Stimulated activated naive CD8-positive, alpha-beta T cell treated with anti-CD3 and anti-CD28 coated beads, Interleukin-15, Interleukin-2, amounts not matched to agents 100 ng/mL and 50 ng/mL, for 24 hours (primary cell): ENCODE measurements around the gene THSD4.

ENCODE experiments used
- H3K27ac Mint-ChIP-seq: one replicate; pipeline ENCODE4 v1.8.0; 2021; ENCODE audit warnings: mild to moderate bottlenecking, mixed read lengths
- H3K27me3 Mint-ChIP-seq: one replicate; pipeline ENCODE4 v1.8.0; 2021; ENCODE audit warnings: mixed read lengths
- H3K36me3 Mint-ChIP-seq: one replicate; pipeline ENCODE4 v1.8.0; 2021; ENCODE audit warnings: low read depth, mixed read lengths
- H3K4me1 Mint-ChIP-seq: one replicate; pipeline ENCODE4 v1.8.0; 2021; ENCODE audit warnings: low read depth, mixed read lengths
- H3K4me3 Mint-ChIP-seq: one replicate; pipeline ENCODE4 v1.8.0; 2021; ENCODE audit warnings: mild to moderate bottlenecking, mixed read lengths
- H3K9me3 Mint-ChIP-seq: one replicate; pipeline ENCODE4 v1.8.0; 2021; ENCODE audit warnings: mixed read lengths

THSD4 gene

GRCh38 chr15:71110405-71111180 lies 4.7 kb upstream of the THSD4 start:
- Mint-ChIP-seq H3K36me3 (no peaks in the 10 kb centered on the region), H3K4me1 (peaks cover 4% of the 10 kb centered on the region), H3K27me3 (peaks cover 21% of the 10 kb centered on the region), H3K27ac (no peak overlapping the region), H3K4me3 (no peak overlapping the region), H3K9me3 (no peaks in the 10 kb centered on the region)

- Mint-ChIP-seq H3K4me1 (peaks cover 5% of the 10 kb centered on the region), H3K36me3 (no peaks in the 10 kb centered on the region), H3K4me3 (no peak overlapping the region), H3K27ac (no peak overlapping the region), H3K27me3 (peaks cover 20% of the 10 kb centered on the region), H3K9me3 (no peaks in the 10 kb centered on the region)
Observed at GRCh38 chr15:71111181-71111565, 4.1 kb upstream of the THSD4 start.

- peaks cover 28% of the 10 kb centered on the region for H3K27me3 Mint-ChIP-seq
- no peaks in the 10 kb centered on the region for H3K9me3 Mint-ChIP-seq
- no peaks in the 10 kb centered on the region for H3K36me3 Mint-ChIP-seq
- no peak overlapping the region for H3K4me3 Mint-ChIP-seq
- no peak overlapping the region for H3K27ac Mint-ChIP-seq
- H3K4me1 Mint-ChIP-seq = peaks cover 10% of the 10 kb centered on the region
Observed at GRCh38 chr15:71111950-71112349, 3.3 kb upstream of the THSD4 start.

GRCh38 chr15:71112429-71112828 lies 2.8 kb upstream of the THSD4 start:
- no peak overlapping the region for H3K27ac Mint-ChIP-seq
- H3K4me1 Mint-ChIP-seq = peaks cover 6% of the 10 kb centered on the region
- H3K4me3 Mint-ChIP-seq = no peak overlapping the region
- no peaks in the 10 kb centered on the region for H3K36me3 Mint-ChIP-seq
- no peaks in the 10 kb centered on the region for H3K9me3 Mint-ChIP-seq
- H3K27me3 Mint-ChIP-seq = peaks cover 33% of the 10 kb centered on the region

- Mint-ChIP-seq H3K27me3 (peaks cover 49% of the 10 kb centered on the region), H3K4me3 (no peak overlapping the region), H3K9me3 (no peaks in the 10 kb centered on the region), H3K27ac (no peak overlapping the region), H3K4me1 (peaks cover 6% of the 10 kb centered on the region), H3K36me3 (no peaks in the 10 kb centered on the region)
Observed at GRCh38 chr15:71114066-71114680, 1.1 kb upstream of the THSD4 start.

- Mint-ChIP-seq H3K4me3 (peak overlapping the region; percentile 68), H3K27me3 (peaks cover 55% of the 10 kb centered on the region), H3K9me3 (no peaks in the 10 kb centered on the region)
Observed at GRCh38 chr15:71115567-71116351, 488 bp downstream of the THSD4 start.

GRCh38 chr15:71116366-71116765 lies 1.1 kb downstream of the THSD4 start:
- peaks cover 6% of the 10 kb centered on the region for H3K4me1 Mint-ChIP-seq
- H3K27ac Mint-ChIP-seq = no peak overlapping the region
- H3K9me3 Mint-ChIP-seq = no peaks in the 10 kb centered on the region
- H3K4me3 Mint-ChIP-seq = peak overlapping the region; percentile 42
- H3K27me3 Mint-ChIP-seq = peaks cover 57% of the 10 kb centered on the region
- H3K36me3 Mint-ChIP-seq = no peaks in the 10 kb centered on the region

More at GRCh38 chr15:71115567-71116351, 488 bp downstream of the THSD4 start:
- Mint-ChIP-seq H3K27ac (no peak overlapping the region), H3K36me3 (no peaks in the 10 kb centered on the region), H3K4me1 (peaks cover 6% of the 10 kb centered on the region)

GRCh38 chr15:71116942-71117341 lies 1.7 kb downstream of the THSD4 start:
- Mint-ChIP-seq H3K36me3 (no peaks in the 10 kb centered on the region), H3K9me3 (no peaks in the 10 kb centered on the region), H3K27me3 (peaks cover 60% of the 10 kb centered on the region), H3K27ac (no peak overlapping the region), H3K4me3 (no peak overlapping the region), H3K4me1 (peaks cover 6% of the 10 kb centered on the region)

- peaks cover 6% of the 10 kb centered on the region for H3K4me1 Mint-ChIP-seq
- H3K27ac Mint-ChIP-seq = no peak overlapping the region
- H3K36me3 Mint-ChIP-seq = no peaks in the 10 kb centered on the region
- peaks cover 69% of the 10 kb centered on the region for H3K27me3 Mint-ChIP-seq
- no peak overlapping the region for H3K4me3 Mint-ChIP-seq
- H3K9me3 Mint-ChIP-seq = no peaks in the 10 kb centered on the region
Observed at GRCh38 chr15:71117714-71118305, 2.5 kb downstream of the THSD4 start.

GRCh38 chr15:71118345-71118744 lies 3.1 kb downstream of the THSD4 start:
- Mint-ChIP-seq H3K27ac (no peak overlapping the region), H3K27me3 (peaks cover 69% of the 10 kb centered on the region), H3K36me3 (no peaks in the 10 kb centered on the region), H3K9me3 (no peaks in the 10 kb centered on the region), H3K4me3 (no peak overlapping the region), H3K4me1 (peaks cover 6% of the 10 kb centered on the region)

GRCh38 chr15:71118881-71119632 lies 3.8 kb downstream of the THSD4 start:
- H3K27me3 Mint-ChIP-seq = peaks cover 62% of the 10 kb centered on the region
- H3K36me3 Mint-ChIP-seq = no peaks in the 10 kb centered on the region
- no peak overlapping the region for H3K27ac Mint-ChIP-seq
- no peaks in the 10 kb centered on the region for H3K9me3 Mint-ChIP-seq
- no peak overlapping the region for H3K4me3 Mint-ChIP-seq
- H3K4me1 Mint-ChIP-seq = peaks cover 6% of the 10 kb centered on the region

- peaks cover 51% of the 10 kb centered on the region for H3K27me3 Mint-ChIP-seq
- no peaks in the 10 kb centered on the region for H3K36me3 Mint-ChIP-seq
Observed at GRCh38 chr15:71120428-71120944, 5.2 kb downstream of the THSD4 start.

GRCh38 chr15:71121442-71121841 lies 6.2 kb downstream of the THSD4 start:
- Mint-ChIP-seq H3K9me3 (no peaks in the 10 kb centered on the region), H3K4me1 (peaks cover 2% of the 10 kb centered on the region), H3K4me3 (no peak overlapping the region), H3K36me3 (no peaks in the 10 kb centered on the region), H3K27me3 (peaks cover 49% of the 10 kb centered on the region), H3K27ac (no peak overlapping the region)

More at GRCh38 chr15:71120428-71120944, 5.2 kb downstream of the THSD4 start:
- H3K27ac Mint-ChIP-seq = no peak overlapping the region
- peaks cover 6% of the 10 kb centered on the region for H3K4me1 Mint-ChIP-seq
- no peak overlapping the region for H3K4me3 Mint-ChIP-seq
- no peaks in the 10 kb centered on the region for H3K9me3 Mint-ChIP-seq
